Measurements from ENCODE around the gene MED13L. TPM values are rescaled to one million over a fixed set of nuclear protein-coding genes. Genes with fewer than 3 reads are reported as not detected.

Gene MED13L
- total and polyA plus RNA-seq, 2 of the 8 experiments (the other 6 are each of a cell fraction or from before 2014, with no cell fraction given), result 15.9 to 51.7 TPM

GRCh38 chr12:115934877-115935276 is 342.6 kb downstream of the MED13L start (continued):
- no peak for TF ChIP-seq HDAC6 (IDR thresholded peaks at IDR 0.05; ENCODE audit: low read depth, low read length)
